HL-60 (cell line): ENCODE data around the gene BLOC1S1.
A peak's percentile ranks its signal among the peaks of the same experiment; 100 is the strongest.

Source experiments
- DNase-seq, 2 experiments: peaks; one replicate each; pipeline ENCODE4 v3.0.0-alpha.2; 2010 to 2020; ENCODE audit warnings: low read depth in 1 of 2, low spot score in 1 of 2
- H3K27ac ChIP-seq: fragments of 250-450 bp; sonication (Bioruptor Pico); replicated peaks from 2 replicates; pipeline ENCODE4 v1.5.1; 2020; ENCODE audit warnings: mild to moderate bottlenecking, moderate library complexity
- H3K27me3 ChIP-seq: fragments of 250-450 bp; sonication (Bioruptor Pico); 2 replicates; pipeline ENCODE4 v1.5.1; 2021; ENCODE audit warnings: mild to moderate bottlenecking, moderate library complexity; ENCODE audit not compliant: insufficient read depth, poor library complexity, severe bottlenecking
- H3K4me3 ChIP-seq: replicated peaks from 2 replicates; pipeline ENCODE4 v1.5.1; 2011; ENCODE audit warnings: mild to moderate bottlenecking, control low read depth, low read length; ENCODE audit not compliant: insufficient read depth
- CTCF ChIP-seq: IDR thresholded peaks from one replicate; pipeline ENCODE4 v1.5.1; 2011; ENCODE audit warnings: low read length, control low read depth, inconsistent platforms; ENCODE audit not compliant: insufficient read depth
- GABPA ChIP-seq: IDR thresholded peaks from 2 replicates; pipeline ENCODE4 v1.6.1; 2012; ENCODE audit warnings: low read depth
- POLR2AphosphoS5 ChIP-seq: IDR thresholded peaks from 2 replicates; pipeline ENCODE4 v1.6.1; 2012; ENCODE audit warnings: low read depth
- REST ChIP-seq: IDR thresholded peaks from 2 replicates; pipeline ENCODE4 v1.6.1; 2012; ENCODE audit warnings: low read depth; ENCODE audit not compliant: insufficient replicate concordance
- SPI1 ChIP-seq: IDR thresholded peaks from 2 replicates; pipeline ENCODE4 v1.6.1; 2012; ENCODE audit warnings: low read depth, mild to moderate bottlenecking, borderline replicate concordance

Gene BLOC1S1

GRCh38 chr12:55723516-55724225 is 7.8 kb downstream of the BLOC1S1 start:
- no peak for TF ChIP-seq REST
- H3K4me3 ChIP-seq, result no peak overlapping the region
- H3K27ac ChIP-seq, result no peak overlapping the region
- no peaks in the 10 kb centered on the region for H3K27me3 ChIP-seq
- DNase-seq, result no peak

GRCh38 chr12:55724226-55724939 is 8.5 kb downstream of the BLOC1S1 start:
- Histone ChIP-seq H3K27ac (no peak overlapping the region), H3K27me3 (no peaks in the 10 kb centered on the region), H3K4me3 (no peak overlapping the region)
- TF ChIP-seq CTCF (peak; percentile 74), SPI1 (peak; percentile 39; the same call in 1 of the 2 replicates), GABPA (no peak)
- peak in 1 of 2 experiments; percentile 80 for DNase-seq

DNA sequence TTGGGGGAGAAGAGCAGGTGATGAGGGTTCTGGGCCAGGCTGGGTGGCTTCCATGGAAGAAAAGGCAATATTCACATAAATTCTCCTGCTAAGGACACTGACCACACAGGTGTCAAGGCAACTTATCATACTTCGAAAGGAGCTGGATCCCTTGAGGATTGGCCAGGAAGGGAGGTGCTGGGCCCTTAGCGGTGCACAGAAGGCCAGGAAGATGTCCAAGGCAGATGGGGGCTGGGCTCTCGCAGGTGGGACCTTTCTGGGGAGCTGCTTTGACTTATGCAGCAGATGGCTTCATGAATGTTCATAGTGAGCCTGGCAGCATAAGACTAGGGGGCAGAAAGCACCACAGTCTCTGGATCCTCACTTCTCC is 9.1 kb downstream of the BLOC1S1 start:
- Histone ChIP-seq H3K4me3 (no peak overlapping the region), H3K27ac (no peak overlapping the region), H3K27me3 (no peaks in the 10 kb centered on the region)
- no peak for DNase-seq
- TF ChIP-seq GABPA (no peak), SPI1 (no peak), POLR2AphosphoS5 (no peak), CTCF (no peak), REST (no peak)

DNA sequence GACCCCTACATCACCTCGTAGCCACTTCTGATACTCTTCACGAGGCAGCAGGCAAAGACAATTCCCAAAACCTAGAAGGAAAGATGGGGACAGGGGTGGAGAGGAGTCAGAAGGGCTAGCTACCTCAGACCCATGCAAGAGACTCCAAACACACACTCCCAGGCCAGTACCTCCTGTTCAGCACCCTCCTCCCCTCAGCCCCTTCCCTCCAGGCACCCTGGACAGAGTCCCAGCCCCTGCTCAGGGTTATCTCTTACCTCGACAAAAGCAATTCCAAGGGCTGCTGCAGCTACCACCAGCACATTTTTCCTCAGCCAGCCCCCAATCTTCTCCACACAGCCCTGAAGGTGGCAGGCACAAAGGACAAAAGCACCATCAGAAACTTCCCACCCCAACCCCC is 9.7 kb downstream of the BLOC1S1 start:
- no peak for DNase-seq
- no peak for TF ChIP-seq REST
- no peaks in the 10 kb centered on the region for H3K27me3 ChIP-seq
- no peak overlapping the region for H3K4me3 ChIP-seq
- no peak overlapping the region for H3K27ac ChIP-seq
